Inflammatory macrophage treated with lipopolysaccharide for 1 hour (primary cell): ENCODE results near the gene IRF1.

Experiments
- DNase-seq, 2 donors: peaks; one replicate each; pipeline ENCODE4 v3.0.0-alpha.2; 2020 to 2022

IRF1 gene

GRCh38 chr5:132435886-132436285 lies 54.7 kb downstream of the IRF1 start:
- peak; percentile 87 to 99 for DNase-seq

DNA sequence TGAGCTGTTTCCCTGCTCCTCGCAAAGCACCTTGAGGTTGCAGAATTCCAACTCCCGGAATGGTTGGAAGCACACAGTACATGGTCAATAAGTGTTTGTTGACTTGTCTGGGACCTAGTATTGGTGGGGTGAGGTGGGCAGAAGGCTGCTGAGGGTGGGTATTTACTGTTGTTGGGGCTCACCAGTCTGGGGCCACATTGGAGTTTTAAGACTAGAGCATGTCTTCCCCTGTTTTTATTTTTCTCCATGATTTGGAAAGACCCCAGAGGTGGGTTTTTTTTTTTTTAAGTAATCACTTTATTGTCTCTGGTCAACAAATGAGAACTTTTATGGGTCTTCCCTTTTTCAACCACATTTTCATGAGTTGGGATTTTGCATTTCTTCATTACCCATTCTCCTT lies 55.1 kb downstream of the IRF1 start:
- peak in 1 of 2 donors; percentile 67 for DNase-seq

DNA sequence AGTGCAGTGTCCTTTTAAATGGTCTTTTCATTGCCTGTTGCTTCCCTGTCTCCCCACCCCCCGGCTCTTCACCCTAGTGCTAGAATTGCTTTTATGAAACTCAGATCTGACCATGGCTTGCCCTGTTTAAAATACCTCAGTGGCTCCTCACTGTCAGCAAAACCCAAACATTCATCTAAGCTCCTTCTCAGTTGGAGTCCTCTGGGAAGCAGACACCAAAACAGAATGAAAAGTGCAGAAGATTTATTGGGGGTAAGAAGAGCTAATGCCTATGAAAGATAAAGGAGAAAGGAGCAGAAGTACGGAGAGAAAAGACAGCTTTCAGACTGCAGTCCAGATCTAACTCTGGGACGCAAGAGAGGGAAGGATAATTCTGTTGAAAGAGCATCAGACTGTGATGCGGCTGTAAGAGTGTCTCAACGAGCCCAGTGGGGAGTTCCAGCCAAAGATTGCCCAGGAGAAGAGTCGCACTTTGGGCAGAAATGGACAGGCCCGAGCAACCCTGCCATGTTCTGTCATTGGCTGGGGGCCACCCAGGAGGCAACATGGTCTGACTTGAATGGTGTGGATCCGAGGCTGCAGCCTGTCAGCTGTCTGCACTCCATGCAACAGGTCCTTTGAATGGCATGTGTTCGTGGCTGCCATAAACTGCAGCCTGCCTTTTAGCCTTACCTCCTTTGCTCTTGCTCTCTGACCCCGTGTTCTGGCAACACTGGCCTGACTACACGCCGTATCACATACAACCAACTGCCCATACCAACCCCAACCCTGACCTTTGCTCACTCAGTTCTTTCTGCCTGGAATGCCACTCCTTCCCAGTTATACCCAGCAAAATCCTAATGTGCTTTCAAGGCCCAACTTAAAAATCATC lies 55.9 kb downstream of the IRF1 start:
- peak in 1 of 2 donors; percentile 57 for DNase-seq

GRCh38 chr5:132433141-132433540 lies 57.4 kb downstream of the IRF1 start:
- no peak for DNase-seq

- peak in 1 of 2 donors; percentile 81 for DNase-seq
These were observed 58.9 kb downstream of the IRF1 start for GRCh38 chr5:132431632-132432031.
